Lung (tissue), 12 donors: Measurements from ENCODE around the gene TEAD1. TPM values are rescaled to one million over a fixed set of nuclear protein-coding genes. Genes with fewer than 3 reads are reported as not detected.

Experiments
- ATAC-seq: fragments of 200-7000 bp; cut with Tn5 transposase; one replicate; pipeline ENCODE4 v1.9.1; 2020; ENCODE audit warnings: moderate number of reproducible peaks; ENCODE audit not compliant: insufficient read depth, low FRiP score
- DNase-seq, 3 donors: peaks; one replicate each; pipeline ENCODE4 v3.0.0-alpha.2; 2013 to 2017
- H3K27ac ChIP-seq, 2 donors: one replicate each; pipeline ENCODE4 v1.5.1; 2013; ENCODE audit warnings: mild to moderate bottlenecking in 2 of 2, moderate library complexity in 2 of 2, control low read depth in 1 of 2, inconsistent platforms in 1 of 2, low read depth in 1 of 2, low read length in 1 of 2
- H3K27me3 ChIP-seq, 3 donors: one replicate each; pipeline ENCODE4 v1.5.1; 2013; ENCODE audit warnings: low read length in 2 of 3; ENCODE audit not compliant: control insufficient read depth in 3 of 3, insufficient read depth in 3 of 3
- H3K36me3 ChIP-seq, 4 donors: one replicate each; pipeline ENCODE4 v1.5.1; 2013; ENCODE audit warnings: low read length in 4 of 4, mild to moderate bottlenecking in 1 of 4, moderate library complexity in 1 of 4; ENCODE audit not compliant: control insufficient read depth in 4 of 4, insufficient read depth in 4 of 4
- H3K4me1 ChIP-seq, 5 donors: one replicate each; pipeline ENCODE4 v1.5.1; 2013; ENCODE audit warnings: low read length in 5 of 5, mild to moderate bottlenecking in 2 of 5, moderate library complexity in 1 of 5; ENCODE audit not compliant: control insufficient read depth in 5 of 5, insufficient read depth in 5 of 5
- H3K4me3 ChIP-seq: one replicate; pipeline ENCODE4 v1.5.1; 2013; ENCODE audit warnings: mild to moderate bottlenecking, control low read depth, moderate library complexity
- H3K9ac ChIP-seq, 2 donors: one replicate each; pipeline ENCODE4 v1.5.1; 2013; ENCODE audit warnings: low read length in 2 of 2, control low read depth in 1 of 2; ENCODE audit not compliant: insufficient read depth in 1 of 2
- H3K9me3 ChIP-seq, 4 donors: one replicate each; pipeline ENCODE4 v1.5.1; 2013; ENCODE audit warnings: low read length in 3 of 4, mild to moderate bottlenecking in 1 of 4, moderate library complexity in 1 of 4; ENCODE audit not compliant: control insufficient read depth in 4 of 4, insufficient read depth in 3 of 4
- CTCF ChIP-seq: IDR thresholded peaks from 2 replicates; pipeline ENCODE4 v1.5.1; 2012; ENCODE audit warnings: mild to moderate bottlenecking; ENCODE audit errors: control extremely low read depth, extremely low read depth
- WGBS, 2 donors: extraction: QIAGEN DNeasy Blood & Tissue Kit; methylation state at CpG; one replicate each; pipeline ENCODE4 v1.1.7; 2013; 5-methylcytosine and 5-hydroxymethylcytosine counted together
- polyA plus RNA-seq, 2 donors: library from polyadenylated mRNA; stranded (reverse); fragments of 200-250 nt; gene quantifications; one replicate each; pipeline ENCODE4 v1.2.1, GENCODE V29; 2013
- total RNA-seq, 2 donors: library from RNA; depleted of rRNA in 1 of 2; stranded (reverse); fragments of >200 nt in 1 of 2; gene quantifications; one replicate each; pipeline ENCODE4 v1.2.1, GENCODE V29; 2014 to 2021
- donor health status: control.
- donor health status: control.
- donor health status: Bipolar disorder and iron deficiency.
- donor health status: healthy.
- donor health status: DM: yes; HTN: yes; CAD: no.

The TEAD1 gene
- total and polyA plus RNA-seq, 4 donors, result 7.7 to 141 (median 38.8) TPM

GRCh38 chr11:12803086-12803826 lies 129.0 kb downstream of the TEAD1 start:
- H3K9ac ChIP-seq, result peak overlapping the region in 1 of 2 donors; percentile 46
- H3K4me3 ChIP-seq, result no peak overlapping the region
- DNase-seq (no peak), ATAC-seq (no peak)
- peaks cover 18 to 60% (median 30%) of the 10 kb centered on the region in 5 donors for H3K4me1 ChIP-seq
- no peaks in the 10 kb centered on the region for H3K9me3 ChIP-seq
- 54 to 67% methylated on average over 7 of the region's 7 CpGs for WGBS, 2 donors
- H3K27ac ChIP-seq, result peak overlapping the region; percentile 1 to 93
- H3K36me3 ChIP-seq, result no peaks in the 10 kb centered on the region
- H3K27me3 ChIP-seq, result no peaks in the 10 kb centered on the region
- TF ChIP-seq CTCF, result no peak

- Histone ChIP-seq H3K27me3 (no peaks in the 10 kb centered on the region), H3K9me3 (no peaks in the 10 kb centered on the region), H3K36me3 (no peaks in the 10 kb centered on the region), H3K4me1 (peaks cover 5 to 41% (median 31%) of the 10 kb centered on the region in 5 donors), H3K9ac (no peak overlapping the region), H3K4me3 (no peak overlapping the region), H3K27ac (peak overlapping the region in 1 of 2 donors; percentile 66)
- no peak for ATAC-seq
- TF ChIP-seq CTCF, result no peak
- 60 to 76% methylated on average over 2 of the region's 2 CpGs for WGBS, 2 donors
- no peak for DNase-seq
Measured at GRCh38 chr11:12806113-12806512, 131.9 kb downstream of the TEAD1 start.

GRCh38 chr11:12807621-12808020 lies 133.4 kb downstream of the TEAD1 start:
- H3K9me3 ChIP-seq, result no peaks in the 10 kb centered on the region
- H3K9ac ChIP-seq, result no peak overlapping the region
- no peaks in the 10 kb centered on the region for H3K36me3 ChIP-seq
- no peaks in the 10 kb centered on the region for H3K27me3 ChIP-seq
- H3K4me1 ChIP-seq, result peaks cover 5 to 31% (median 23%) of the 10 kb centered on the region in 5 donors
- no peak for TF ChIP-seq CTCF
- no peak overlapping the region for H3K27ac ChIP-seq
- no peak for ATAC-seq
- 72 to 88% methylated on average over 6 of the region's 6 CpGs for WGBS, 2 donors
- DNase-seq, result no peak
- no peak overlapping the region for H3K4me3 ChIP-seq
